K562 (cell line): ENCODE measurements around the gene AKAP12. TPM values are rescaled to one million over a fixed set of nuclear protein-coding genes. Genes with fewer than 3 reads are reported as not detected.

Source experiments
- ATAC-seq: fragments of 200-7000 bp; cut with Tn5 transposase; 3 replicates; pipeline ENCODE4 v1.9.1; 2020; ENCODE audit warnings: moderate library complexity
- BruUV-seq: library from RNA; stranded (reverse); fragments of 400-500 nt; replicated peaks from 2 replicates; lab custom pipeline; 2021; lab: Mats Ljungman, UMichigan
- CTCF ChIA-PET: fragments of 300-600 bp; formaldehyde crosslinking; extraction: SDS; loops from one replicate; lab custom pipeline; 2021; ENCODE audit warnings: low intra/inter-chr PET ratio; lab: Yijun Ruan, JAX
- POLR2A ChIA-PET: fragments of 300-600, 350-650 bp; sonication (Branson Sonifier 250); formaldehyde crosslinking; extraction: SDS; loops from one replicate; lab custom pipeline; 2021; ENCODE audit warnings: antibody characterized with exemption, inconsistent platforms; lab: Yijun Ruan, JAX
- DNase-seq, 4 experiments: peaks; one replicate each; pipeline versions ENCODE4 v3.0.0 to v3.0.0-alpha.2; 2011 to 2018; ENCODE audit warnings: low spot score in 3 of 4, mixed read lengths in 3 of 4; ENCODE audit errors: extremely low read depth in 1 of 4
- FAIRE-seq: peaks from 2 replicates; lab custom pipeline; 2011; peaks lifted over from hg19 to GRCh38; lab: Jason Lieb, UNC
- H2AFZ ChIP-seq: 2 replicates; pipeline ENCODE4 v1.6.0; 2011; ENCODE audit warnings: low read depth, low read length, control low read depth, inconsistent platforms
- H3K27ac ChIP-seq: fragments of 200-600 bp; 3 replicates; pipeline ENCODE4 v1.8.0; 2011; ENCODE audit warnings: low read depth, mild to moderate bottlenecking, control low read depth, inconsistent platforms, low read length, moderate library complexity, mixed read lengths; ENCODE audit errors: extremely low read depth
- H3K27me3 ChIP-seq, 2 experiments: fragments of 300-600 bp in 1 of 2; 2 replicates in 1 of 2; 3 replicates in 1 of 2; pipeline versions ENCODE4 v1.6.0 to v1.8.0; 2011; ENCODE audit warnings: inconsistent platforms in 2 of 2, low read length in 2 of 2, mild to moderate bottlenecking in 1 of 2, mixed read lengths in 1 of 2, moderate library complexity in 1 of 2; ENCODE audit not compliant: control insufficient read depth in 2 of 2, insufficient read depth in 2 of 2
- H3K36me3 ChIP-seq: fragments of 300-600 bp; 3 replicates; pipeline ENCODE4 v1.8.0; 2011; ENCODE audit warnings: mild to moderate bottlenecking, low read length, inconsistent platforms; ENCODE audit not compliant: control insufficient read depth, insufficient read depth
- H3K4me1 ChIP-seq, 2 experiments: fragments of 200-600 bp in 1 of 2; replicated peaks in 1 of 2; 2 replicates in 1 of 2; 3 replicates in 1 of 2; pipeline versions ENCODE4 v1.5.1 to v1.8.0; 2011; ENCODE audit warnings: inconsistent platforms in 2 of 2, low read length in 2 of 2, mild to moderate bottlenecking in 1 of 2, mixed read lengths in 1 of 2, moderate library complexity in 1 of 2; ENCODE audit not compliant: control insufficient read depth in 2 of 2, insufficient read depth in 2 of 2
- H3K4me2 ChIP-seq: 2 replicates; pipeline ENCODE4 v1.6.1; 2011; ENCODE audit warnings: low read length, control low read depth, inconsistent platforms, mixed read lengths; ENCODE audit not compliant: insufficient read depth
- H3K4me3 ChIP-seq: fragments of 200-600 bp; sonication (generic), shearing (Covaris generic); 2 replicates; pipeline ENCODE4 v1.5.1; 2016; ENCODE audit warnings: control low read depth, inconsistent platforms
- H3K79me2 ChIP-seq: fragments of 200-600 bp; 3 replicates; pipeline ENCODE4 v1.8.0; 2011; ENCODE audit warnings: low read length, inconsistent platforms; ENCODE audit not compliant: control insufficient read depth, insufficient read depth
- H3K9ac ChIP-seq, 2 experiments: 2 replicates each; pipeline versions ENCODE4 v1.6.0 to v1.6.1; 2011; ENCODE audit warnings: low read depth in 2 of 2, low read length in 2 of 2, control low read depth in 1 of 2, inconsistent platforms in 1 of 2, mild to moderate bottlenecking in 1 of 2, mixed read lengths in 1 of 2; ENCODE audit not compliant: insufficient read depth in 1 of 2
- H3K9me1 ChIP-seq: one replicate; pipeline ENCODE4 v1.6.0; 2011; ENCODE audit warnings: inconsistent platforms, mild to moderate bottlenecking, low read length, moderate library complexity; ENCODE audit not compliant: control insufficient read depth, insufficient read depth
- H3K9me3 ChIP-seq: replicated peaks from 2 replicates; pipeline ENCODE4 v1.5.1; 2011; ENCODE audit warnings: low read depth, low read length, inconsistent platforms; ENCODE audit not compliant: control insufficient read depth, insufficient read depth
- H4K20me1 ChIP-seq: replicated peaks from 2 replicates; pipeline ENCODE4 v1.6.1; 2011; ENCODE audit warnings: low read length, inconsistent platforms, mixed read lengths; ENCODE audit not compliant: control insufficient read depth, insufficient read depth
- C11orf30 ChIP-seq: fragments of 450-650 bp; IDR thresholded peaks from 2 replicates; pipeline ENCODE4 v1.6.1; 2016; ENCODE audit warnings: low read depth, mild to moderate bottlenecking
- CBX2 ChIP-seq: fragments of 200-600 bp; sonication (generic); IDR thresholded peaks from one replicate; pipeline ENCODE4 v1.6.1; 2012; ENCODE audit warnings: mild to moderate bottlenecking, low read length, inconsistent platforms; ENCODE audit not compliant: insufficient read depth, poor library complexity, severe bottlenecking
- CHCHD3 ChIP-seq: fragments of 250-450 bp; sonication (Bioruptor Pico); IDR thresholded peaks from 2 replicates; pipeline ENCODE4 v2.1.2; 2022; ENCODE audit warnings: mild to moderate bottlenecking
- FOXK1 ChIP-seq: sonication (generic); formaldehyde crosslinking; IDR thresholded peaks from 2 replicates; pipeline ENCODE4 v1.8.0; 2022; ENCODE audit warnings: missing genetic modification reagents, mild to moderate bottlenecking, borderline replicate concordance
- HDAC2 ChIP-seq: fragments of 450-650 bp; IDR thresholded peaks from 2 replicates; pipeline ENCODE4 v1.6.1; 2016; ENCODE audit warnings: mild to moderate bottlenecking
- HOMEZ ChIP-seq: fragments of 250-450 bp; sonication (Bioruptor Pico); IDR thresholded peaks from 2 replicates; pipeline ENCODE4 v1.4.0; 2020; ENCODE audit warnings: mild to moderate bottlenecking, moderate library complexity
- MAFG ChIP-seq: fragments of 450-650 bp; conservative IDR thresholded peaks from 2 replicates; pipeline ENCODE4 v1.6.1; 2016; ENCODE audit warnings: missing genetic modification characterization, missing compliant biosample characterization
- MITF ChIP-seq: IDR thresholded peaks from 2 replicates; pipeline ENCODE4 v1.6.1; 2014; ENCODE audit warnings: antibody characterized with exemption
- SNRNP70 ChIP-seq: fragments of 200-400 bp; formaldehyde crosslinking; optimal IDR thresholded peaks from 2 replicates; pipeline ENCODE3; 2017; ENCODE audit warnings: low read depth, low read length
- TEAD1 ChIP-seq, 2 experiments: fragments of 450-650 bp in 1 of 2; sonication (generic) in 1 of 2; formaldehyde crosslinking; IDR thresholded peaks; 2 replicates each; pipeline versions ENCODE4 v1.4.0 to v1.8.0; 2020 to 2022; ENCODE audit warnings: mild to moderate bottlenecking in 2 of 2, missing genetic modification reagents in 1 of 2
- ZBTB2 ChIP-seq: fragments of 450-650 bp; IDR thresholded peaks from 2 replicates; pipeline ENCODE4 v1.6.1; 2016; ENCODE audit warnings: antibody characterized with exemption
- ZNF551 ChIP-seq: fragments of 250-450 bp; sonication (Bioruptor Pico); IDR thresholded peaks from 2 replicates; pipeline ENCODE4 v1.5.0; 2021; ENCODE audit warnings: mild to moderate bottlenecking, moderate library complexity
- ZNF592 ChIP-seq: fragments of 450-650 bp; IDR thresholded peaks from 2 replicates; pipeline ENCODE4 v1.6.1; 2017; ENCODE audit warnings: antibody characterized with exemption, mild to moderate bottlenecking
- ZNF780A ChIP-seq: fragments of 250-450 bp; sonication (Bioruptor Pico); IDR thresholded peaks from 2 replicates; pipeline ENCODE4 v1.5.0; 2021; ENCODE audit warnings: mild to moderate bottlenecking
- WGBS: fragments of 100-300 bp; shearing (Covaris generic); methylation state at CpG from one replicate; pipeline ENCODE4 v1.1.6; 2016; ENCODE audit warnings: low coverage, mixed read lengths; ENCODE audit not compliant: insufficient coverage; ENCODE audit errors: missing lambda C conversion rate; 5-methylcytosine and 5-hydroxymethylcytosine counted together
- in situ Hi-C: fragments of 300-500 bp; cut with MboI; formaldehyde crosslinking; loops from 4 replicates; pipeline ENCODE4 v1.15.0; 2018; ENCODE audit warnings: inconsistent platforms, mixed read lengths
- intact Hi-C: fragments of 100-400 bp; cut with micrococcal nuclease; formaldehyde crosslinking; loops from 2 replicates; pipeline ENCODE4 v1.14.2; 2022
- polyA plus RNA-seq, 8 experiments: library from polyadenylated mRNA; depleted of rRNA in 4 of 8; stranded (reverse) in 5 of 8; unstranded in 3 of 8; fragments of >200 nt; fragmentation: Nextera tagmentation in 2 of 8; fragmentation: Illumina TruSeq in 1 of 8; extraction: Ambion mirVana in 2 of 8; extraction: Trizol in 1 of 8; gene quantifications; 2 replicates each; pipeline versions ENCODE4 v1.2.1 to v1.2.3, GENCODE V29; 2011 to 2014; ENCODE audit warnings: inconsistent platforms in 1 of 8, missing spikeins in 1 of 8
- total RNA-seq, 7 experiments: library from RNA; depleted of rRNA in 6 of 7; stranded (reverse); fragments of >200 nt in 6 of 7; fragmentation: Illumina TruSeq in 2 of 7; extraction: Trizol in 2 of 7; gene quantifications; 2 replicates each; pipeline versions ENCODE4 v1.2.1 to v1.2.3, GENCODE V29; 2011 to 2021; ENCODE audit warnings: low replicate concordance in 1 of 7

The AKAP12 gene
- total and polyA plus RNA-seq, 9 of the 15 experiments (the other 6 are each of a cell fraction or from before 2014, with no cell fraction given), result 0.08 to 2.0 (median 0.62) TPM

GRCh38 chr6:151242420-151242861 lies 2.7 kb downstream of the AKAP12 start (continued):
- TF ChIP-seq HOMEZ (CRISPR knock-in tag), result no peak
- no peak for TF ChIP-seq ZNF551 (CRISPR knock-in tag)
- peak; percentile 60 for TF ChIP-seq C11orf30
- peak; percentile 89 for TF ChIP-seq CBX2
- TF ChIP-seq ZBTB2, result no peak
- TF ChIP-seq CHCHD3 (CRISPR knock-in tag), result no peak
- no peak for TF ChIP-seq FOXK1 (CRISPR knock-in tag)

- 4% methylated on average over 5 of the region's 5 CpGs for WGBS
- Histone ChIP-seq H3K27ac (no peak overlapping the region), H4K20me1 (no peaks in the 10 kb centered on the region), H3K9ac (no peak overlapping the region), H3K4me1 (peaks cover 0 to 19% of the 10 kb centered on the region in 2 experiments; a peak in 2 of 5 replicates), H3K79me2 (no peaks in the 10 kb centered on the region), H3K36me3 (no peaks in the 10 kb centered on the region), H3K27me3 (peaks cover 45 to 47% of the 10 kb centered on the region in 2 experiments), H3K4me3 (no peak overlapping the region), H3K4me2 (no peak overlapping the region), H2AFZ (no peak overlapping the region), H3K9me3 (no peaks in the 10 kb centered on the region), H3K9me1 (no peaks in the 10 kb centered on the region)
- no peak for DNase-seq
- in situ Hi-C loops (no loop called here), intact Hi-C loops (no loop called here)
- ChIA-PET POLR2A (interaction anchor here (1.9 kb wide), 1 partner anchor 10 kb away, joined by 5 read pairs; no protein-coding TSS in a partner anchor), CTCF (no interaction called here)
- no peak for FAIRE-seq
- ATAC-seq, result no peak
- no TSS peak for BruUV-seq
- TF ChIP-seq ZNF592, result no peak
- TF ChIP-seq ZNF780A (CRISPR knock-in tag), result no peak
- no peak for TF ChIP-seq TEAD1 (CRISPR knock-in tag; IDR thresholded peaks at IDR 0.05)
- no peak for TF ChIP-seq HDAC2
- no peak for TF ChIP-seq MITF
- TF ChIP-seq MAFG, result no peak
- no peak for TF ChIP-seq SNRNP70
Measured at GRCh38 chr6:151243481-151243880, 3.7 kb downstream of the AKAP12 start.
